ENCODE results near the gene TIPARP. TPM values are rescaled to one million over a fixed set of nuclear protein-coding genes. Genes with fewer than 3 reads are reported as not detected.

The TIPARP gene
- total RNA-seq, 6 experiments from 2014 or later = 60.6 to 78.0 (median 67.4) TPM

DNA sequence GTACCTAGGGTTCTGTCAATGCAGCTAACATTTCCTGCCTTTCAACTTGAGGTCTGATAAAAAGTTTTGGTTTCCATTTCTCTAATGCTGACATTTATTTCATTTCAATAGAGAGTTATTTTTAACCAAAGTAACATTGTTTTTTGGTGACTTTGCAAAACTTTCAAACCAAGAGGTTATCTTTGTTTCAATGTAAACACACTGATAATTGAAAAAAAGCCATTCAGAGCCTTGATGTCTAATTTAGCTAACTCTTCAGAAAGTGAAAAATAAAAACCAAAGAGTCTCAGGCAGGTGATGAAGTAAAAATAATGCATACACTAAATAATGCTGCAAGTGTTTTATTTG lies 9.6 kb upstream of the TIPARP start:
- TF ChIP-seq, protein P1, sequence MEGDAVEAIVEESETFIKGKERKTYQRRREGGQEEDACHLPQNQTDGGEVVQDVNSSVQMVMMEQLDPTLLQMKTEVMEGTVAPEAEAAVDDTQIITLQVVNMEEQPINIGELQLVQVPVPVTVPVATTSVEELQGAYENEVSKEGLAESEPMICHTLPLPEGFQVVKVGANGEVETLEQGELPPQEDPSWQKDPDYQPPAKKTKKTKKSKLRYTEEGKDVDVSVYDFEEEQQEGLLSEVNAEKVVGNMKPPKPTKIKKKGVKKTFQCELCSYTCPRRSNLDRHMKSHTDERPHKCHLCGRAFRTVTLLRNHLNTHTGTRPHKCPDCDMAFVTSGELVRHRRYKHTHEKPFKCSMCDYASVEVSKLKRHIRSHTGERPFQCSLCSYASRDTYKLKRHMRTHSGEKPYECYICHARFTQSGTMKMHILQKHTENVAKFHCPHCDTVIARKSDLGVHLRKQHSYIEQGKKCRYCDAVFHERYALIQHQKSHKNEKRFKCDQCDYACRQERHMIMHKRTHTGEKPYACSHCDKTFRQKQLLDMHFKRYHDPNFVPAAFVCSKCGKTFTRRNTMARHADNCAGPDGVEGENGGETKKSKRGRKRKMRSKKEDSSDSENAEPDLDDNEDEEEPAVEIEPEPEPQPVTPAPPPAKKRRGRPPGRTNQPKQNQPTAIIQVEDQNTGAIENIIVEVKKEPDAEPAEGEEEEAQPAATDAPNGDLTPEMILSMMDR (IDR thresholded peaks at IDR 0.05) = no peak
- no peak overlapping the region for H3K4me3 Mint-ChIP-seq
- H3K9me3 Mint-ChIP-seq = no peaks in the 10 kb centered on the region
- H3K27ac Mint-ChIP-seq = no peak overlapping the region
- H3K27me3 Mint-ChIP-seq (ENCODE audit: insufficient read depth) = no peaks in the 10 kb centered on the region
- DNase-seq = no peak
- H3K4me1 Mint-ChIP-seq (ENCODE audit: low read depth) = peaks cover 35% of the 10 kb centered on the region
- no peaks in the 10 kb centered on the region for H3K36me3 Mint-ChIP-seq (ENCODE audit: low read depth)

DNA sequence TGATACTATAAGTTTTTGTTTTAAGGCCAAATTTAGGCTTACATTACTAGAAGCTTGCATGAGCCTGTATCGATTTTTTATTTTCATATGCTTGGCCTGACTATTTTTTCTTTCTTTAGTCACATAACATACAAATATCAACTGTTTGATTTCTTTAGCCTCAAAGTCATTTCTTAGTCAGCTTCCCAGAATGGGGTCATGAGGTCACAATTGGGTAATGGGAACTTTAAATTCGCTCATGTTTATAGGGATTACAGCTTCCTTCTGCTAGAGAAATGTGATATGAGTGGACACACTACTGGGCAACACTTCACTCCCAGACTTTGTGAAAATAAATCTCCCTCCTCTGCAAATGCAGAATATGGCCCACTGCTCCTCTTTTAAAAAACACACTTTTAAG lies 9.1 kb upstream of the TIPARP start:
- no peaks in the 10 kb centered on the region for H3K36me3 Mint-ChIP-seq (ENCODE audit: low read depth)
- no peak overlapping the region for H3K4me3 Mint-ChIP-seq
- H3K27me3 Mint-ChIP-seq (ENCODE audit: insufficient read depth) = no peaks in the 10 kb centered on the region
- no peak overlapping the region for H3K27ac Mint-ChIP-seq
- peak; percentile 22 for DNase-seq
- peaks cover 35% of the 10 kb centered on the region for H3K4me1 Mint-ChIP-seq (ENCODE audit: low read depth)
- no peaks in the 10 kb centered on the region for H3K9me3 Mint-ChIP-seq
- TF ChIP-seq, protein P1 (IDR thresholded peaks at IDR 0.05) = no peak

DNA sequence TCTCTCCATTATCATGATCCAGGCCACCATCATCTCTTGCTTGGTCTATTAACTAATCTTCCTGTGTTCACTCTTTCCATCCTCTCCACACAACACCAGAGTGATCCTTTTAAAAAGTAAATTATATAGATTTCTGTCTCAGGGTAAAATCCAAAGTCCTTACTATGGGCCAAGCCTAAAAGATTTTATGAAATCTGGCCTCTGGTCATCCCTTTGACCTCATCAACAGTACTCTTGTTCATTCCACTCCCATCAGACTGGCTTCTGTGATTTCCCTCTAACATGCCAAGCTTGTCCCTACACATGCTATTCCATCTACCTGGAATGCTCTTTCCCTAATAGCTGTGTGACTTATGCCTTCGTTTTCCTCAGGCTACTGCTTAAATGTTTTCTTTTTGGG lies 8.3 kb upstream of the TIPARP start:
- no peak overlapping the region for H3K4me3 Mint-ChIP-seq
- peaks cover 35% of the 10 kb centered on the region for H3K4me1 Mint-ChIP-seq (ENCODE audit: low read depth)
- TF ChIP-seq, protein P1 (IDR thresholded peaks at IDR 0.05) = no peak
- no peaks in the 10 kb centered on the region for H3K9me3 Mint-ChIP-seq
- no peaks in the 10 kb centered on the region for H3K27me3 Mint-ChIP-seq (ENCODE audit: insufficient read depth)
- DNase-seq = no peak
- no peaks in the 10 kb centered on the region for H3K36me3 Mint-ChIP-seq (ENCODE audit: low read depth)
- no peak overlapping the region for H3K27ac Mint-ChIP-seq

DNA sequence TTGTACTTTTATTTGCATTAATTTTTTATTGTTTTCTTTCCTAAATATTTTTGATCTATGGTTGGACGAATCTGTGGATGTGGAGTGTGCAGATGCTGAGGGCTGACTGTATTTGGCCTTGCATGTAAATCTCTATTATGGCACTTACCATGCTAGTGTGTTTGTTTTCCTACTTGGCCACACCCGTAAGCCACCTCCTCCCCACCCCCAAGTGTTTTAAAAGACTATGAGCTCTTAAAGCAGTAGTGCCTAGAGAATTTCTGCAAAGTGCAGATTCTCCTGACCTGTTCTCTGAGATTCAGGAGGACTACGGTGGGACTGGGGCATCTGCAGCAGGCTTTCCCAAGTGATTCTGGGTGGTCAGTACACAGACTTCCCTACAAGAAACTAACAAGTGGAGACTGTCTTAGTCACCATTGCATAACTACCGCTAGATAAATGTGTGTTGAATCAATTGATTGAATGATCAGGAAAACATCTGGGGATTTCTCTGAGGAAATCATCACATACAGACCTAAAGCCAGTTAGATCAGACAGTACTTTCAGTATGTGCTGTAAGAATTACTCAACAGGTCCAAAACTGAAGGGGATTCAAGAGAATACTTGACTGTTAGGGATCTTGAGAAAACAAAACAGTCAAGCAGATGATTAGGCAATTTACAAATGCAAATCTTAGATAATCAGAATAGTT lies 6.2 kb upstream of the TIPARP start:
- no peak for DNase-seq
- TF ChIP-seq, protein P1 (IDR thresholded peaks at IDR 0.05) = no peak
- Mint-ChIP-seq H3K4me1 (ENCODE audit: low read depth) (peaks cover 39% of the 10 kb centered on the region), H3K4me3 (no peak overlapping the region), H3K27me3 (ENCODE audit: insufficient read depth) (no peaks in the 10 kb centered on the region), H3K27ac (no peak overlapping the region), H3K9me3 (no peaks in the 10 kb centered on the region), H3K36me3 (ENCODE audit: low read depth) (no peaks in the 10 kb centered on the region)

DNA sequence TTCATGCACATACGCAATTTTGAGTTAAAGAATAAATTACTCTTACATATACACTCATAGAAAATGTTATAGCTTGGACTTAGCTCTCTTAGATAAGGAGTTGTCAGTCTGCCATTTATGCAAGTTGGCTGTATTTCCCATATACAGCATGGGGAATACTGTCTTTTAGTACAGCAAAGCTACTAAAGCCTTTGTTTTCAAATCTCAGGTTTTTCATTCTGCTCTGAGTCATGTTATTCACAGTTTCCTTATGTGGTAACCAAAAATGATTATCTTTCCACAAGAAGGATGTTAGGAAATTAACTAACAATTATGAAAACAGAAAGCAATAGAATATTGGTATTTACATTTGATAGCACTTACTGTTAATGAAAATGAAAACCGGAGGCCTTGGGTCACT lies 4.3 kb upstream of the TIPARP start:
- Mint-ChIP-seq H3K27me3 (ENCODE audit: insufficient read depth) (no peaks in the 10 kb centered on the region; the same call in 1 of the 2 replicates), H3K9me3 (no peaks in the 10 kb centered on the region), H3K27ac (no peak overlapping the region), H3K36me3 (ENCODE audit: low read depth) (peaks cover 1% of the 10 kb centered on the region; the same call in 1 of the 2 replicates), H3K4me1 (ENCODE audit: low read depth) (peaks cover 39% of the 10 kb centered on the region), H3K4me3 (no peak overlapping the region)
- TF ChIP-seq, protein P1 (IDR thresholded peaks at IDR 0.05) = no peak
- no peak for DNase-seq

Data from HFFc6 (cell line).